HG03521 (cell line): ENCODE measurements around the gene RCCD1.

Experiments used
- ATAC-seq: cut with Tn5 transposase; IDR thresholded peaks from one replicate; pipeline ENCODE4 v1.9.1; 2021; ENCODE audit warnings: mild to moderate bottlenecking, moderate library complexity; ENCODE audit not compliant: unreplicated experiment

Gene RCCD1

DNA sequence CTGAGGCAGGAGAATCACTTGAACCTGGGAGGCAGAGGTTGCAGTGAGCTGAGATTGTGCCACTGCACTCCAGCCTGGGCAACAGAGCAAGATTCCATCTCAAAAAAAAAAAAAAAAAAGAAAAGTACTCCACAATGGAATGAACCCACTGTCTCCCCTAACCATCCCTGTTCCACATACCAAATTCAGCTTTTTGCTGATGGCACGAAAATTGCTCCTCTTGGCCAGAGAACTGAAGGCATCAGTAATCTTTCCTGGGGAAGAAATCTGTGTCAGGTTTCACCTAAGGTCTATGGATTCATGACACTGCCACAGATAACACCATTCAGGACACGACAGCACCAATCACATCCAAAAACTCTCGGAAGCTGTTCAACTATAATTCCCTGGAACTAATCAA lies 46.5 kb downstream of the RCCD1 start:
- no peak for ATAC-seq

DNA sequence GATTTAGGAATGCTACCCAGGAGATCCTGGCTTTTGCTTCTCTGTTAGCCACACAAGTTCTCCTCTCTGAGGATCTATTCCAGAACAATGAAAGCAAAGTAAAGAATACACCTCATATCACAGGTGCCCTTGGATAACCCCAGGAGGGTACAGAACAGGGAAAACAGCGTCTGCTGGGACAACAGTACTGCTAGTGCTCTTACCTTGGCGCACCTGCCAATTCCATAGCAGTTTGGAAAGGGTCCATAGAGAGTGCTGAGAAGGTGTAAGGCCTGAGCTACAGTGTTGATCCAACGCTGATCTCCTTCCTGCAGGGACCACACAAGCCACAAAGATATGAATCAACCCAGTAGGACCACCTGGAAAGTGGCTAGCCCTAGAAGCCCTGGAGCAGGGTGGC lies 52.6 kb downstream of the RCCD1 start:
- no peak for ATAC-seq
